GM12873 (cell line): Measurements from ENCODE around the gene CAB39.

Experiments
- CTCF ChIP-seq: IDR thresholded peaks from 2 replicates; pipeline ENCODE4 v1.5.1; 2012; ENCODE audit warnings: low read depth, mild to moderate bottlenecking, moderate library complexity, low read length, control low read depth; ENCODE audit not compliant: insufficient read depth; ENCODE audit errors: missing control alignments

The CAB39 gene

GRCh38 chr2:230693411-230693810, 19.2 kb upstream of the CAB39 start:
- no peak for TF ChIP-seq CTCF

- TF ChIP-seq CTCF: no peak
Measured at GRCh38 chr2:230694241-230694640, 18.4 kb upstream of the CAB39 start.

GRCh38 chr2:230695551-230695950, 17.1 kb upstream of the CAB39 start:
- no peak for TF ChIP-seq CTCF

- no peak for TF ChIP-seq CTCF
Measured at GRCh38 chr2:230696670-230697069, 16.0 kb upstream of the CAB39 start.

- TF ChIP-seq CTCF: no peak
Measured at GRCh38 chr2:230697676-230698075, 15.0 kb upstream of the CAB39 start.

GRCh38 chr2:230700447-230700846, 12.2 kb upstream of the CAB39 start:
- no peak for TF ChIP-seq CTCF

GRCh38 chr2:230701308-230701707, 11.3 kb upstream of the CAB39 start:
- no peak for TF ChIP-seq CTCF
